ENCODE measurements around the gene ATP2C1.
"Not testable (repeated sequence)": the region's sequence is repeated elsewhere in the genome, so short reads cannot be mapped to it uniquely, and the experiment has no call there.

ATP2C1 gene

GRCh38 chr3:131036986-131037385 is 143.1 kb downstream of the ATP2C1 start:
- Histone ChIP-seq H3K27ac (peak overlapping the region; percentile 2), H3K27me3 (replicated peaks) (no peaks in the 10 kb centered on the region), H3K4me3 (ENCODE audit: low read depth, low read length) (no peak overlapping the region), H3K36me3 (replicated peaks) (no peaks in the 10 kb centered on the region)
- DNase-seq: peak; percentile 38
- in situ Hi-C loops (cut with HindIII; ENCODE audit: low pct_ligation_motif_present, low sequenced_read_pairs): no loop called here
- no peak for TF ChIP-seq CTCF (IDR thresholded peaks at IDR 0.05; ENCODE audit: low read depth, low read length, missing control alignments)

GRCh38 chr3:131038326-131038725 is 144.4 kb downstream of the ATP2C1 start:
- in situ Hi-C loops (cut with HindIII; ENCODE audit: low pct_ligation_motif_present, low sequenced_read_pairs): no loop called here

GRCh38 chr3:131042271-131042985 is 148.5 kb downstream of the ATP2C1 start:
- H3K4me3 ChIP-seq (ENCODE audit: low read depth, low read length); H3K27ac ChIP-seq; DNase-seq; in situ Hi-C loops (cut with HindIII; ENCODE audit: low pct_ligation_motif_present, low sequenced_read_pairs); H3K36me3 ChIP-seq (replicated peaks); H3K27me3 ChIP-seq (replicated peaks): not testable (repeated sequence)

More at GRCh38 chr3:131038326-131038725, 144.4 kb downstream of the ATP2C1 start:
- no peak for TF ChIP-seq CTCF (IDR thresholded peaks at IDR 0.05; ENCODE audit: low read depth, low read length, missing control alignments)
- H3K27ac ChIP-seq: no peak overlapping the region
- DNase-seq: no peak
- no peak overlapping the region for H3K4me3 ChIP-seq (ENCODE audit: low read depth, low read length)
- no peaks in the 10 kb centered on the region for H3K36me3 ChIP-seq (replicated peaks)
- H3K27me3 ChIP-seq (replicated peaks): no peaks in the 10 kb centered on the region

GRCh38 chr3:131047582-131047981 is 153.7 kb downstream of the ATP2C1 start:
- TF ChIP-seq CTCF (IDR thresholded peaks at IDR 0.05; ENCODE audit: low read depth, low read length, missing control alignments): peak; percentile 13
- in situ Hi-C loops (cut with HindIII; ENCODE audit: low pct_ligation_motif_present, low sequenced_read_pairs): no loop called here
- DNase-seq: no peak
- no peak overlapping the region for H3K27ac ChIP-seq
- no peaks in the 10 kb centered on the region for H3K27me3 ChIP-seq (replicated peaks)
- no peak overlapping the region for H3K4me3 ChIP-seq (ENCODE audit: low read depth, low read length)
- H3K36me3 ChIP-seq (replicated peaks): no peaks in the 10 kb centered on the region

GRCh38 chr3:131048030-131048429 is 154.1 kb downstream of the ATP2C1 start:
- TF ChIP-seq CTCF (IDR thresholded peaks at IDR 0.05; ENCODE audit: low read depth, low read length, missing control alignments): no peak
- Histone ChIP-seq H3K27me3 (replicated peaks) (no peaks in the 10 kb centered on the region), H3K36me3 (replicated peaks) (no peaks in the 10 kb centered on the region), H3K4me3 (ENCODE audit: low read depth, low read length) (no peak overlapping the region), H3K27ac (no peak overlapping the region)
- in situ Hi-C loops (cut with HindIII; ENCODE audit: low pct_ligation_motif_present, low sequenced_read_pairs): no loop called here
- DNase-seq: no peak

GRCh38 chr3:131050001-131050400 is 156.1 kb downstream of the ATP2C1 start:
- no peak for TF ChIP-seq CTCF (IDR thresholded peaks at IDR 0.05; ENCODE audit: low read depth, low read length, missing control alignments)
- no peak overlapping the region for H3K4me3 ChIP-seq (ENCODE audit: low read depth, low read length)
- no peaks in the 10 kb centered on the region for H3K36me3 ChIP-seq (replicated peaks)
- DNase-seq: no peak
- in situ Hi-C loops (cut with HindIII; ENCODE audit: low pct_ligation_motif_present, low sequenced_read_pairs): no loop called here
- no peaks in the 10 kb centered on the region for H3K27me3 ChIP-seq (replicated peaks)
- H3K27ac ChIP-seq: no peak overlapping the region
